Adrenal gland (tissue), 5 donors: ENCODE results near the gene ZNF18.

Experiments used
- CTCF ChIP-seq, 6 experiments: fragments of 450-650 bp in 4 of 6; fragments of 200-600 bp in 2 of 6; sonication (generic) in 1 of 6; IDR thresholded peaks; 1 replicate in 5 of 6; 2 replicates in 1 of 6; pipeline versions ENCODE4 v1.5.1 to v1.8.0; 2016 to 2021; ENCODE audit warnings: antibody characterized with exemption in 6 of 6, mild to moderate bottlenecking in 2 of 6, moderate library complexity in 1 of 6
- POLR2A ChIP-seq, 2 donors: fragments of 450-650 bp; IDR thresholded peaks; one replicate each; pipeline ENCODE4 v1.6.1; 2017; ENCODE audit warnings: antibody characterized with exemption in 2 of 2, mild to moderate bottlenecking in 2 of 2, moderate library complexity in 1 of 2
- donor health status: DM: no; HTN: no; CAD: no.

- no peak for TF ChIP-seq CTCF (IDR thresholded peaks at IDR 0.05)
- peak in 1 of 2 donors; percentile 26 for TF ChIP-seq POLR2A (IDR thresholded peaks at IDR 0.05)
Observed at GRCh38 chr17:11948789-11949188, 48.5 kb downstream of the ZNF18 start.
